ENCODE measurements around the gene FAM228B.

GRCh38 chr2:24207359-24207758 is 84.1 kb downstream of the FAM228B start:
- TF ChIP-seq CTCF (conservative IDR thresholded peaks at IDR 0.05) = no peak
- TF ChIP-seq EZH2 (IDR thresholded peaks at IDR 0.05; ENCODE audit: low read depth) = no peak

Measured in PC-9 (cell line).